HFF-Myc (cell line): ENCODE data around the gene TBC1D22B.

Experiments
- DNase-seq: peaks from one replicate; pipeline ENCODE4 v3.0.0-alpha.2; 2011; ENCODE audit warnings: low read depth; ENCODE audit errors: extremely low read depth
- H3K4me3 ChIP-seq: replicated peaks from 2 replicates; pipeline ENCODE4 v1.5.1; 2011; ENCODE audit warnings: low read depth, mild to moderate bottlenecking, control low read depth, low read length
- CTCF ChIP-seq: IDR thresholded peaks from 2 replicates; pipeline ENCODE4 v1.5.1; 2012; ENCODE audit warnings: mild to moderate bottlenecking, low read depth, low read length, control low read depth; ENCODE audit errors: missing control alignments

TBC1D22B gene

GRCh38 chr6:37317312-37318038 is 59.9 kb downstream of the TBC1D22B start:
- no peak for TF ChIP-seq CTCF
- no peak overlapping the region for H3K4me3 ChIP-seq
- no peak for DNase-seq

GRCh38 chr6:37319156-37319555 is 61.6 kb downstream of the TBC1D22B start:
- no peak overlapping the region for H3K4me3 ChIP-seq
- DNase-seq, result no peak
- no peak for TF ChIP-seq CTCF

- DNase-seq, result no peak
Observed at GRCh38 chr6:37319856-37320480, 62.4 kb downstream of the TBC1D22B start.

GRCh38 chr6:37320646-37321045 is 63.1 kb downstream of the TBC1D22B start:
- TF ChIP-seq CTCF, result no peak
- DNase-seq, result no peak
- no peak overlapping the region for H3K4me3 ChIP-seq

More at GRCh38 chr6:37319856-37320480, 62.4 kb downstream of the TBC1D22B start:
- no peak for TF ChIP-seq CTCF
- no peak overlapping the region for H3K4me3 ChIP-seq

GRCh38 chr6:37321101-37321500 is 63.5 kb downstream of the TBC1D22B start:
- no peak overlapping the region for H3K4me3 ChIP-seq
- no peak for DNase-seq
- TF ChIP-seq CTCF, result no peak

- no peak overlapping the region for H3K4me3 ChIP-seq
- no peak for DNase-seq
- TF ChIP-seq CTCF, result no peak
Observed at GRCh38 chr6:37321516-37322415, 64.2 kb downstream of the TBC1D22B start.
